Measurements from ENCODE around the gene HSD17B8.
A peak's percentile ranks its signal among the peaks of the same experiment; 100 is the strongest.

Gene HSD17B8

GRCh38 chr6:33192671-33193602 lies 11.5 kb upstream of the HSD17B8 start:
- DNase-seq, result no peak

- DNase-seq, result no peak
These were observed 10.8 kb upstream of the HSD17B8 start for GRCh38 chr6:33193619-33194018.

GRCh38 chr6:33194431-33194979 lies 9.9 kb upstream of the HSD17B8 start:
- DNase-seq, result no peak

GRCh38 chr6:33195304-33196165 lies 8.9 kb upstream of the HSD17B8 start:
- no peak for DNase-seq

GRCh38 chr6:33197431-33198048 lies 6.9 kb upstream of the HSD17B8 start:
- DNase-seq, result peak; percentile 95

- DNase-seq, result no peak
These were observed 6.1 kb upstream of the HSD17B8 start for GRCh38 chr6:33198159-33198852.

GRCh38 chr6:33198853-33199436 lies 5.5 kb upstream of the HSD17B8 start:
- no peak for DNase-seq

GRCh38 chr6:33199687-33200218 lies 4.7 kb upstream of the HSD17B8 start:
- DNase-seq, result peak; percentile 93

- peak; percentile 97 for DNase-seq
These were observed 4.0 kb upstream of the HSD17B8 start, which contains the start of the genes RXRB and SLC39A7 for GRCh38 chr6:33200219-33201146. RXRB (minus strand) TSS chr6:33200665; CDS start chr6:33200476, 189 bp downstream. SLC39A7 (plus strand) TSS chr6:33200867; CDS start chr6:33201246, 379 bp downstream.

- DNase-seq, result peak; percentile 19
These were observed 3.3 kb upstream of the HSD17B8 start for GRCh38 chr6:33201147-33201545.

- no peak for DNase-seq
These were observed 2.5 kb upstream of the HSD17B8 start for GRCh38 chr6:33201935-33202334.

GRCh38 chr6:33202799-33203198 lies 1.7 kb upstream of the HSD17B8 start:
- no peak for DNase-seq

- DNase-seq, result peak; percentile 4
These were observed 851 bp upstream of the HSD17B8 start for GRCh38 chr6:33203443-33204164.

GRCh38 chr6:33204165-33204414 lies 365 bp upstream of the HSD17B8 start:
- peak; percentile 17 for DNase-seq

- DNase-seq, result peak; percentile 84
These were observed 954 bp downstream of the HSD17B8 start for GRCh38 chr6:33205191-33206026.

- DNase-seq, result peak; percentile 42
These were observed 1.8 kb downstream of the HSD17B8 start for GRCh38 chr6:33206027-33206863.

GRCh38 chr6:33206864-33207551 lies 2.6 kb downstream of the HSD17B8 start:
- peak; percentile 60 for DNase-seq
